ENCODE results near the gene SLC29A1. TPM values are rescaled to one million over a fixed set of nuclear protein-coding genes. Genes with fewer than 3 reads are reported as not detected.
A peak's percentile ranks its signal among the peaks of the same experiment; 100 is the strongest.

Gene SLC29A1
- total RNA-seq, 5 donors from 2014 or later (not counting 1 experiment from before 2014, with no cell fraction given): 1.3 to 8.0 (median 3.4) TPM

DNA sequence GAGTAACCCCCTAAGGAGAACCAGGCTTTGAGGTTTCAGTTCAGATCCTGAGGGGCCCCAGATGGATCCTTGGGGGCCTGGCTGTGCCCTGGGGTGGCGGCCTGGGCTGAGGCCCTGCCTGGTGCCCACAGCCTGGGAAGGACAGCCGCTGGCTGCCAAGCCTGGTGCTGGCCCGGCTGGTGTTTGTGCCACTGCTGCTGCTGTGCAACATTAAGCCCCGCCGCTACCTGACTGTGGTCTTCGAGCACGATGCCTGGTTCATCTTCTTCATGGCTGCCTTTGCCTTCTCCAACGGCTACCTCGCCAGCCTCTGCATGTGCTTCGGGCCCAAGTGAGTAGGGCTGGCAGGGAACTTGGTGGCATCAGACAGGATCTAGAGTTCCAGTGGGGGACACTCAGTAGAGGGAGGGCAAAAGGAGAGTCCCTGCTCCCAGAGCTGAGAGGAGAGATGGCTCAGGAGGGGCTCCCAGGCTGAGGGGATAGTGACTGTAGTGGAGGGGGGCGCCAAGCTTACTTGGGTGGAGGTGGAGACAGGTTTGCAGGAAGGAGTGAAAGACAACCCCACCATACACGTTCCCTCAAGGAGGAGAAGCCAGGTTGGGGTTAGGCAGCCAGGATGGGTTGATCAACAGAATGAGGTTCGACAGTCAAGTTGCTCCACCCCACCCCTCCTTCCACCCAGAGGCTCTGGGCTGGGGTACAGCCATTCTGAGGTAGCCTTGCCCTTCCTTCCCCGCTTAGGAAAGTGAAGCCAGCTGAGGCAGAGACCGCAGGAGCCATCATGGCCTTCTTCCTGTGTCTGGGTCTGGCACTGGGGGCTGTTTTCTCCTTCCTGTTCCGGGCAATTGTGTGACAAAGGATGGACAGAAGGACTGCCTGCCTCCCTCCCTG, 9.5 kb downstream of the SLC29A1 start:
- Mint-ChIP-seq H3K27me3 (no peaks in the 10 kb centered on the region), H3K36me3 (no peaks in the 10 kb centered on the region), H3K27ac (peak overlapping the region in 1 of 2 donors; percentile 3), H3K4me1 (peaks cover 0 to 7% (median 6%) of the 10 kb centered on the region in 3 donors), H3K4me3 (no peak overlapping the region), H3K9me3 (no peaks in the 10 kb centered on the region)
- DNase-seq: no peak
- CTCF ChIA-PET: interaction anchor here in 1 of 2 donors (0.9 kb wide), 1 partner anchor 36 kb away, joined by 3 read pairs; no protein-coding TSS in a partner anchor
- Histone ChIP-seq H3K27me3 (replicated peaks in 1 of 2; ENCODE audit: control insufficient read depth in 2 of 2, extremely low read depth in 1 of 2, insufficient read depth in 2 of 2, low read length in 1 of 2) (no peaks in the 10 kb centered on the region), H3K4me1 (ENCODE audit: control insufficient read depth in 1 of 2, extremely low read depth in 1 of 2, insufficient read depth in 2 of 2, low read length in 2 of 2) (peaks cover 0 to 8% of the 10 kb centered on the region in 2 experiments), H3K4me3 (ENCODE audit: control insufficient read depth in 1 of 2, extremely low read depth in 1 of 2, low read length in 1 of 2) (no peak overlapping the region), H3K36me3 (ENCODE audit: control insufficient read depth in 2 of 2, extremely low read depth in 1 of 2, insufficient read depth in 1 of 2, low read length in 1 of 2) (no peaks in the 10 kb centered on the region), H3K27ac (ENCODE audit: low read length) (no peak overlapping the region), H3K9me3 (no peaks in the 10 kb centered on the region)
- 96% methylated on average over 10 of the region's 16 CpGs for WGBS (ENCODE audit: insufficient coverage)
- POLR2A ChIA-PET: no interaction called here
- ATAC-seq (replicated peaks in 1 of 4): no peak

DNA sequence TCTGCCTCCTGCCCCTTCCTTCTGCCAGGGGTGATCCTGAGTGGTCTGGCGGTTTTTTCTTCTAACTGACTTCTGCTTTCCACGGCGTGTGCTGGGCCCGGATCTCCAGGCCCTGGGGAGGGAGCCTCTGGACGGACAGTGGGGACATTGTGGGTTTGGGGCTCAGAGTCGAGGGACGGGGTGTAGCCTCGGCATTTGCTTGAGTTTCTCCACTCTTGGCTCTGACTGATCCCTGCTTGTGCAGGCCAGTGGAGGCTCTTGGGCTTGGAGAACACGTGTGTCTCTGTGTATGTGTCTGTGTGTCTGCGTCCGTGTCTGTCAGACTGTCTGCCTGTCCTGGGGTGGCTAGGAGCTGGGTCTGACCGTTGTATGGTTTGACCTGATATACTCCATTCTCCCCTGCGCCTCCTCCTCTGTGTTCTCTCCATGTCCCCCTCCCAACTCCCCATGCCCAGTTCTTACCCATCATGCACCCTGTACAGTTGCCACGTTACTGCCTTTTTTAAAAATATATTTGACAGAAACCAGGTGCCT, 10.2 kb downstream of the SLC29A1 start:
- no peak overlapping the region for H3K27ac Mint-ChIP-seq
- Histone ChIP-seq H3K27me3 (replicated peaks in 1 of 2; ENCODE audit: control insufficient read depth in 2 of 2, extremely low read depth in 1 of 2, insufficient read depth in 2 of 2, low read length in 1 of 2) (no peaks in the 10 kb centered on the region), H3K4me1 (ENCODE audit: control insufficient read depth in 1 of 2, extremely low read depth in 1 of 2, insufficient read depth in 2 of 2, low read length in 2 of 2) (peaks cover 0 to 11% of the 10 kb centered on the region in 2 experiments), H3K36me3 (ENCODE audit: control insufficient read depth in 2 of 2, extremely low read depth in 1 of 2, insufficient read depth in 1 of 2, low read length in 1 of 2) (no peaks in the 10 kb centered on the region), H3K9me3 (no peaks in the 10 kb centered on the region), H3K4me3 (ENCODE audit: control insufficient read depth in 1 of 2, extremely low read depth in 1 of 2, low read length in 1 of 2) (no peak overlapping the region), H3K27ac (ENCODE audit: low read length) (no peak overlapping the region)
- WGBS (ENCODE audit: insufficient coverage): 92% methylated on average over 12 of the region's 14 CpGs
- no peaks in the 10 kb centered on the region for H3K36me3 Mint-ChIP-seq
- H3K4me3 Mint-ChIP-seq: no peak overlapping the region
- no peaks in the 10 kb centered on the region for H3K9me3 Mint-ChIP-seq
- CTCF ChIA-PET: interaction anchor here (0.7 to 1.4 kb wide), 3 partner anchors 10 to 61 kb away, joined by 3 to 4 read pairs (median 3); partner anchors contain the start of gene SLC29A1 (in 1 of the 2)
- H3K27me3 Mint-ChIP-seq: no peaks in the 10 kb centered on the region
- POLR2A ChIA-PET: no interaction called here
- DNase-seq (no peak), ATAC-seq (replicated peaks in 1 of 4) (no peak)
- H3K4me1 Mint-ChIP-seq: peaks cover 7 to 10% (median 8%) of the 10 kb centered on the region in 3 donors

GRCh38 chr6:44234101-44235025, 11.0 kb downstream of the SLC29A1 start:
- ChIA-PET POLR2A (interaction anchor here in 1 of 2 donors (0.6 to 0.8 kb wide), 2 partner anchors 12 to 525 kb away, joined by 3 to 6 read pairs; partner anchors contain the start of gene HSP90AB1), CTCF (interaction anchor here (0.7 to 2.1 kb wide), 4 partner anchors 10 to 138 kb away, joined by 3 to 8 read pairs (median 6); partner anchors contain the start of gene SLC29A1 (in 2 of the 2))
- no peaks in the 10 kb centered on the region for H3K27me3 ChIP-seq (replicated peaks in 1 of 2; ENCODE audit: control insufficient read depth in 2 of 2, extremely low read depth in 1 of 2, insufficient read depth in 2 of 2, low read length in 1 of 2)
- Mint-ChIP-seq H3K9me3 (no peaks in the 10 kb centered on the region), H3K36me3 (no peaks in the 10 kb centered on the region), H3K4me1 (peaks cover 8 to 10% (median 8%) of the 10 kb centered on the region in 3 donors), H3K27ac (no peak overlapping the region), H3K4me3 (no peak overlapping the region), H3K27me3 (no peaks in the 10 kb centered on the region)
- no peaks in the 10 kb centered on the region for H3K9me3 ChIP-seq
- no peak for ATAC-seq (replicated peaks in 1 of 4)
- no peaks in the 10 kb centered on the region for H3K36me3 ChIP-seq (ENCODE audit: control insufficient read depth in 2 of 2, extremely low read depth in 1 of 2, insufficient read depth in 1 of 2, low read length in 1 of 2)
- H3K27ac ChIP-seq (ENCODE audit: low read length): no peak overlapping the region
- no peak for DNase-seq
- H3K4me1 ChIP-seq (ENCODE audit: control insufficient read depth in 1 of 2, extremely low read depth in 1 of 2, insufficient read depth in 2 of 2, low read length in 2 of 2): peaks cover 0 to 11% of the 10 kb centered on the region in 2 experiments
- 79% methylated on average over 3 of the region's 5 CpGs for WGBS (ENCODE audit: insufficient coverage)
- H3K4me3 ChIP-seq (ENCODE audit: control insufficient read depth in 1 of 2, extremely low read depth in 1 of 2, low read length in 1 of 2): no peak overlapping the region

DNA sequence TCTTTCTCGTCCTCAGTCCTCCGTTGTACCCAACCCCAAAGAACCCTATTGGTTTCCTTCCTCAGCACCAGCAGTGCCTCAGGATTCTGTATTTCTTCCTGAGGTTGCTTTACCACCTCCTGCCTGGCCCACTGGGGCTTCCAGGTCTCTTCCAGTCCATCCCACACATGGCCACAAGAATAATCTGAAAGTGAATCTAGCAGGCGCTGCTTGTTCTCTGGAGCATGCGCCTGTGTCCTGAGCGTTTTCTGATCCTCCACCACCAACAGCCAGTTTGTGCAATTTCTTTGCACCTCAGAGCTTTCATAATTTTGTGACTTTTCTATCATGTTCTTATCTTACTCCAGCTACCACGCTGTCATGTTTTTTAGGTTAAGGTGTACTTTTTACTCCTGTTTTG, 11.9 kb downstream of the SLC29A1 start:
- H3K4me3 ChIP-seq (ENCODE audit: control insufficient read depth in 1 of 2, extremely low read depth in 1 of 2, low read length in 1 of 2): no peak overlapping the region
- H3K27ac ChIP-seq (ENCODE audit: low read length): no peak overlapping the region
- DNase-seq (no peak), ATAC-seq (replicated peaks in 1 of 4) (no peak)
- no peaks in the 10 kb centered on the region for H3K9me3 Mint-ChIP-seq
- no peaks in the 10 kb centered on the region for H3K27me3 ChIP-seq (replicated peaks in 1 of 2; ENCODE audit: control insufficient read depth in 2 of 2, extremely low read depth in 1 of 2, insufficient read depth in 2 of 2, low read length in 1 of 2)
- H3K36me3 Mint-ChIP-seq: no peaks in the 10 kb centered on the region
- no peak overlapping the region for H3K4me3 Mint-ChIP-seq
- peaks cover 0 to 11% of the 10 kb centered on the region in 2 experiments for H3K4me1 ChIP-seq (ENCODE audit: control insufficient read depth in 1 of 2, extremely low read depth in 1 of 2, insufficient read depth in 2 of 2, low read length in 2 of 2)
- H3K36me3 ChIP-seq (ENCODE audit: control insufficient read depth in 2 of 2, extremely low read depth in 1 of 2, insufficient read depth in 1 of 2, low read length in 1 of 2): no peaks in the 10 kb centered on the region
- ChIA-PET POLR2A (interaction anchor here in 1 of 2 donors (0.6 to 0.8 kb wide), 3 partner anchors 8 to 526 kb away, joined by 3 to 6 read pairs (median 3); partner anchors contain the start of gene HSP90AB1), CTCF (interaction anchor here (1.0 to 2.1 kb wide), 3 partner anchors 11 to 21 kb away, joined by 3 to 8 read pairs (median 4); partner anchors contain the start of gene SLC29A1 (in 2 of the 2))
- peaks cover 8 to 10% (median 8%) of the 10 kb centered on the region in 3 donors for H3K4me1 Mint-ChIP-seq
- H3K9me3 ChIP-seq: no peaks in the 10 kb centered on the region
- H3K27ac Mint-ChIP-seq: no peak overlapping the region
- WGBS (ENCODE audit: insufficient coverage): 84% methylated on average over 3 of the region's 6 CpGs
- no peaks in the 10 kb centered on the region for H3K27me3 Mint-ChIP-seq

- no peaks in the 10 kb centered on the region for H3K27me3 Mint-ChIP-seq
- ATAC-seq (replicated peaks in 1 of 4) (no peak), DNase-seq (no peak)
- Histone ChIP-seq H3K4me3 (ENCODE audit: control insufficient read depth in 1 of 2, extremely low read depth in 1 of 2, low read length in 1 of 2) (no peak overlapping the region), H3K27ac (ENCODE audit: low read length) (no peak overlapping the region), H3K9me3 (no peaks in the 10 kb centered on the region), H3K36me3 (ENCODE audit: control insufficient read depth in 2 of 2, extremely low read depth in 1 of 2, insufficient read depth in 1 of 2, low read length in 1 of 2) (no peaks in the 10 kb centered on the region), H3K4me1 (ENCODE audit: control insufficient read depth in 1 of 2, extremely low read depth in 1 of 2, insufficient read depth in 2 of 2, low read length in 2 of 2) (peaks cover 0 to 11% of the 10 kb centered on the region in 2 experiments), H3K27me3 (replicated peaks in 1 of 2; ENCODE audit: control insufficient read depth in 2 of 2, extremely low read depth in 1 of 2, insufficient read depth in 2 of 2, low read length in 1 of 2) (no peaks in the 10 kb centered on the region)
- CTCF ChIA-PET: interaction anchor here (0.7 to 2.1 kb wide), 3 partner anchors 12 to 20 kb away, joined by 3 to 8 read pairs (median 3); partner anchors contain the start of gene SLC29A1 (in 1 of the 2)
- 100% methylated on average over 1 of the region's 6 CpGs for WGBS (ENCODE audit: insufficient coverage)
- H3K4me3 Mint-ChIP-seq: no peak overlapping the region
- H3K36me3 Mint-ChIP-seq: no peaks in the 10 kb centered on the region
- H3K9me3 Mint-ChIP-seq: no peaks in the 10 kb centered on the region
- POLR2A ChIA-PET: interaction anchor here in 1 of 2 donors (0.7 kb wide), 1 partner anchor 9 kb away, joined by 3 read pairs; no protein-coding TSS in a partner anchor
- no peak overlapping the region for H3K27ac Mint-ChIP-seq
- H3K4me1 Mint-ChIP-seq: peaks cover 8 to 10% (median 8%) of the 10 kb centered on the region in 3 donors
These were observed 12.6 kb downstream of the SLC29A1 start for GRCh38 chr6:44235891-44236516.
